Vein endothelial cell (primary cell): ENCODE data around the gene RANBP1. TPM values are rescaled to one million over a fixed set of nuclear protein-coding genes. Genes with fewer than 3 reads are reported as not detected.

Experiments
- small RNA-seq: library from RNA; depleted of rRNA; stranded (forward); fragments of <200 nt; gene quantifications from one replicate; pipeline ENCODE3, GENCODE V24; 2012
- total RNA-seq: library from RNA; depleted of rRNA; stranded (reverse); fragments of >200 nt; gene quantifications from 2 replicates; pipeline ENCODE4 v1.2.3, GENCODE V29; 2012

RANBP1 gene
- 187 and 231 TPM in 2 replicates for total RNA-seq

DNA sequence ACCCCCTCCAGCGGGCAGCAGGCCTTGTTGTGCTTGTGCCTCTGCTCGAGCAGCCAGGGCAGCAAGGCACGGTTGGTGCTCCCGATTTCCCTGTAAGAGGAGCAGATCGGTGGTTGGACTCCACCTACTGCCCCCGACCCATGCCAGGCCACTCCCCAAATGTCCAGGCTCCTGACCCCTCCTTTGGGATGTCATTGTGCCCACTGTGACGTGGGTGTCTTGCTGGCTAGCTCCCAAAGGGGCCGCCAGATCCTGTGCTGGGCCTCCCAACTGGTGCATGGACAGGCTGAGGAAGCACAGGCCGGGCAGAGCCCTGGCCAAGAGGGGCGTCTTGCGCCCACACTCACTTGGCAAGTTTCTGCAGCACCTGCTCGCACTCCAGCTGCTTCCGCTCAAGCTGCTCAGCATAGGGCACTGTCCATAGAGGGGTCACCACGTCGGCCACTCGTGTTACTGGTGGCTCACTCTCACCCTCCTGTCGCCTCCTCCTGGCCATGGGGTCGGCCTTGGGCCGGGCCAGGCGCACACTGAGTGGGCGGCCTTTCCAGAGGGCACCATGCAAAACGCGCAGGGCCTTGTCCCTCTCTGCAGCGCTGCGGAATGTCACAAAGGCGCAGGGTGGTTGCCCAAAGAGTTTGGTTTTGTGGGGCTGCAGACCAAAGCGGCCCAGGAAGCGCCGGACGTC, at the start of gene RANBP1:
RANBP1 (plus strand) TSS at position 414 of the 685 bp plus-strand sequence; CDS start at position 495, 81 bp downstream.

DNA sequence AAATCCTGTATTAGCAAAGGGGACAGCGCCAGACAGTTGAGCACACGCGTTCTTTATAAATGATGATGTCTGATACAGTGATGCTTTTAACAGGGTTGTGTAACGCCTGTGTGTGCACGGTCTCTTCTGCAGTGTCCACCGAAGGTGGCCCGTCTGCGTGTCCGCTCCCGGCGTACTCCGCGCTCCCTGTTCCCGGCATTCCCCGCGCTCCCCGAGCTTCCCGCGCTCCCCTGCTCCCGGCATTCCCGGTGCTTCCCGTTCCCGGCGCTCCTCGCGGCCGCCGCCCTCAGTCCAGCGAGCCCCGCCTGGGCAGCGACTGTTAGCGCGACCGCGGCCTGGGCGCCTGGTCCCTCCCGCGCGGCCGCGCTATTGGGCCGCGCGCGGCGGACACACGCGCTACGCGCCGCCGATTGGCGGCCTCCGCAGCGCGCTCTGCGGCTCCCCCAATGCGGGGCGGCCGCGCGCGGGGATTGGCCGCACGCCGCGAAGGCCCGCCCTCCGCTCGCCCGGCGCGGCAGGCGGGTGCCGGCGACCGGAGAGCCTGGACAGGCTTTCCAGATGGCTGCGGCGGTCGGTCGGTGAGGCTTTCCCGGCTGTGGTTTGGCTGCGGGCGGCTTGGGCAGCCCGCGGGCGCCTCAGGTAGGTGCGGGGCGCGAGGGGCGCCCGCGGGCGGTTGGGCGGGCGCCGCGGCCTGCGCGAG, 36.0 kb upstream of the RANBP1 start, which contains the start of gene DGCR8:
DGCR8 (plus strand) TSS at position 497 of the 700 bp plus-strand sequence. CDS start 5,723 bp downstream, outside the sequence.

DNA sequence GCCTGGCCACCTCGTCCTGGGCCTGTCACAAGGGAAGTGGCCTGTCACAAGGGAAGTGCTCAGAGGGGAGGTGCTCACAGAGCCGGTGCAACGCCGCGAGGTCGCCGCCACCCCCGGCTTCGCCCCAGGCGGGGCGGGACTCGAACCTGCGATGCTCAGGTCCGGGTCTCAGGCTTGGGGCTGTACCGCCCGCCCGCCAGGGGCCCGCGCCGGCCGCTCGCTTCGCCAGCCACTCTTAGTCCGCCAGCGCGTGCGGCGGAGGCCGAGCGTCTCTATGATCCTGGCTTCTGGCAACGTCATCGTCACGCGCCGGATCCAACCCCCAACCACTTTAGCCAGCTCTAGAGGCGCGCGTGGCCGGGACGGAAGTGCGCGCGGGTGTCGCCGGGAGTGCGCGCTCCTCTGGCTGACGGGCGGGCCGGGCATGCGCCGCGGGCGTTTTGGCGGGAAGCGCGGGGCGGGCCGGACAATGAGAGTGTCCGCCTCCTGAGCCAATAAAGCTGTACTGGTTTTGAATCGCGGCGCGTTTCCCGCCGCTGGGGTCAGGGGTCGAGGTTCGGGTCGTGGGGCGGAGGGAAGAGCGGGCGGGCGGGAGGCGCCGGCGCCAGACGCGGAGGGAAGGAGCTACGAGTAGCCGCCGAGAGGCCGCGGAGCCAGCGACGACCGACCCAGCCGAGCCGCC, 1.2 kb downstream of the RANBP1 start, which contains the start of gene TRMT2A:
TRMT2A (minus strand) TSS at position 276 of the 682 bp plus-strand sequence. CDS start 320 bp downstream, outside the sequence.

DNA sequence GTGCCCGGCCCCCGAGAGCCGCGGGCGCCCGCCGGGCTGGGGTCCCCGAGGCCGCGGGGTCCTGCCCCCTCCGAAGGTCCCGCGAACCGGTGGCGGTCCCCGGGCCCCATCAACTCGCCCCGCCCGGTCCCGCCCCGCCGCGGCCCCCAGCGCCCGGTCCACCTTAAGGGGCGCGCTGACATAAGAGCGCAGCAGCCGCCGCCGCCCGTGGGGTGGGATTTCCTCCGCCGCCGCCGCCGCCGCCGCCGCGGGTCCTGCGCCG, 15.6 kb downstream of the RANBP1 start, which contains the start of gene ZDHHC8:
ZDHHC8 (plus strand) TSS at position 208 of the 262 bp plus-strand sequence. CDS start 144 bp downstream, outside the sequence.

DNA sequence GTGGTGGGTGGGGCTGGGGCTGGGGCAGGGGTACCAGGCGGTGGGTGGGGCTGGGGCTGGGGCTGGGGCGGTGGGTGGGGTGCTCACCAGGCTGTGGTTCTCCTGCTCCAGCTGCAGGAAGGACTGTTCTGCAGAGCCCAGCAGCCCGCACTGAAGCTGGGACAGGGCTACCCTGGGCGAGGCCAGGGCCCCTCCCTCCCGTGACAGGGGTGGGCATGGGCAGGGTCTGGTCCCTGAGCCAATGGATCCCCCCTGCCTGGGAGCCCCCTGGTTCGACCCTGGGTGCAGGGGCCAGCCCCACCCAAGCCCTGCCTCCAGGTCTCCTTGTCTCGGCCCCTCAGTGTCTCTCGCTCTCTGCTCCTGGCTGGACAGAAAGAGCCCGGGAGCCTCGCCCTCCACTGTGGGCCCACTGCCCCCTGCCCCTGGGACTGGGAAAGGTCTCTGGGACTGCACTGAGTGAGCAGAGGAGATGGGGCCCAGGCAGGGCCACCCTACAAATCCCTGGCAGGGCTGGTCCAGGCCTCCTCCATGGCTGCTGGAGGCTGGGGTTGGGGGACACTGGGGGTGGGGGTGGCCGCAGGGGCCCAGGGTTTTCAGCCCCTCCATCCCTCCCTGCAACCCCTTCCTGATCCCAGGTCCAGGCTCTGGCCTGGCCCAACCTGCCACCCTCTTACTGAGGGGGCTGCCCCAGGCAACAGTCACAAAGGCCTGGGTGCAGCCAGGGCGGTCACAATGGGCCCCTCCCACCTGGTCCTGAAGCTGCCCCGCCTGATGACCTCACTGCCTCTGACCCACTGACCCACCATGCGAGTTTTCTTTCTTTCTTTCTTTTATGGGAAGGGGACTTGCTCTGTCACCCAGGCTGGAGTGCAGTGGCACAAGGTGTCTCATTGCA, 34.7 kb downstream of the RANBP1 start, which contains the start of gene CCDC188:
CCDC188 (minus strand) TSS at position 675 of the 895 bp plus-strand sequence; CDS start at position 606, 69 bp downstream.

Small RNA genes lying within 50 kb of the gene (small RNA-seq; reads per million reads assigned to genes)
- gene MIR6816 (0.19 reads per million), gene RF00017 (not detected), gene RF00599 (not detected)

Other genes starting within 250 kb of the RANBP1 start
- gene COMT, start 174.3 kb upstream of the RANBP1 start, total RNA-seq = 186 and 298 TPM in 2 replicates
- gene TXNRD2, start 174.3 kb upstream of the RANBP1 start, total RNA-seq = 67.8 and 124 TPM in 2 replicates
- gene ARVCF, start 99.3 kb upstream of the RANBP1 start, total RNA-seq = 95.7 and 108 TPM in 2 replicates
- 44.8 and 51.6 TPM in 2 replicates for gene TANGO2, start 95.0 kb upstream of the RANBP1 start, total RNA-seq
- gene DGCR8, start 35.9 kb upstream of the RANBP1 start, total RNA-seq = 36.0 and 36.3 TPM in 2 replicates
- 33.6 and 47.4 TPM in 2 replicates for gene TRMT2A, start 1.1 kb downstream of the RANBP1 start, total RNA-seq
- gene ZDHHC8, start 15.7 kb downstream of the RANBP1 start, total RNA-seq = 18.9 and 19.7 TPM in 2 replicates
- 8.6 and 8.8 TPM in 2 replicates for gene CCDC188, start 35.0 kb downstream of the RANBP1 start, total RNA-seq
- gene RTN4R, start 152.2 kb downstream of the RANBP1 start, total RNA-seq = 0.65 and 0.76 TPM in 2 replicates
- gene DGCR6L, start 204.0 kb downstream of the RANBP1 start, total RNA-seq = 42.9 and 49.0 TPM in 2 replicates